OCI-LY7 (cell line): Measurements from ENCODE around the gene KPTN. TPM values are rescaled to one million over a fixed set of nuclear protein-coding genes. Genes with fewer than 3 reads are reported as not detected.

Experiments
- BruUV-seq: library from RNA; stranded (reverse); fragments of 400-500 nt; replicated peaks from 2 replicates; lab custom pipeline; 2021; lab: Mats Ljungman, UMichigan
- CTCF ChIA-PET: fragments of 300-600 bp; sonication (Branson Sonifier 250); formaldehyde crosslinking; loops from one replicate; lab custom pipeline; 2022; ENCODE audit warnings: antibody characterized with exemption; ENCODE audit not compliant: unreplicated experiment; lab: Charles Lee
- POLR2A ChIA-PET: fragments of 300-600 bp; sonication (Branson Sonifier 250); formaldehyde crosslinking; loops from one replicate; lab custom pipeline; 2022; ENCODE audit warnings: antibody characterized with exemption; lab: Charles Lee
- DNase-seq: peaks from one replicate; pipeline ENCODE4 v3.0.0-alpha.2; 2015; ENCODE audit warnings: low spot score
- H2AFZ ChIP-seq: fragments of 200-600 bp; sonication (generic), shearing (Covaris generic); 2 replicates; pipeline ENCODE4 v1.6.1; 2014; ENCODE audit warnings: mild to moderate bottlenecking, antibody characterized with exemption, low read length, moderate library complexity
- H3K27ac ChIP-seq: fragments of 200-600 bp; sonication (generic); 2 replicates; pipeline ENCODE4 v1.5.1; 2014; ENCODE audit warnings: mixed run types, low read depth, mild to moderate bottlenecking, moderate library complexity, low read length, inconsistent platforms; ENCODE audit not compliant: poor library complexity, severe bottlenecking
- H3K36me3 ChIP-seq: fragments of 200-600 bp; sonication (generic); 2 replicates; pipeline ENCODE4 v1.6.1; 2014; ENCODE audit warnings: mild to moderate bottlenecking, antibody characterized with exemption, low read length, moderate library complexity, mixed read lengths; ENCODE audit not compliant: insufficient read depth
- H3K4me1 ChIP-seq: fragments of 200-600 bp; sonication (generic); 2 replicates; pipeline ENCODE4 v1.5.1; 2014; ENCODE audit warnings: mild to moderate bottlenecking, low read length; ENCODE audit not compliant: insufficient read depth, poor library complexity, severe bottlenecking
- H3K4me2 ChIP-seq: fragments of 200-600 bp; sonication (generic); 2 replicates; pipeline ENCODE4 v1.6.1; 2014; ENCODE audit warnings: mild to moderate bottlenecking, low read length
- H3K4me3 ChIP-seq: fragments of 200-600 bp; sonication (generic); 2 replicates; pipeline ENCODE4 v1.5.1; 2014; ENCODE audit warnings: mild to moderate bottlenecking, low read depth, low read length; ENCODE audit not compliant: poor library complexity, severe bottlenecking
- H3K79me2 ChIP-seq: fragments of 200-600 bp; sonication (generic); 2 replicates; pipeline ENCODE4 v1.6.1; 2016; ENCODE audit warnings: low read depth, mild to moderate bottlenecking, low read length, moderate library complexity, mixed read lengths; ENCODE audit not compliant: insufficient read depth
- H3K9me2 ChIP-seq: fragments of 200-600 bp; sonication (generic); 2 replicates; pipeline ENCODE4 v1.6.1; 2016; ENCODE audit warnings: mild to moderate bottlenecking, low read length, mixed read lengths; ENCODE audit not compliant: insufficient read depth
- H3K9me3 ChIP-seq: fragments of 200-600 bp; sonication (generic); 2 replicates; pipeline ENCODE4 v1.6.1; 2014; ENCODE audit warnings: mild to moderate bottlenecking, mixed run types, low read length, mixed read lengths
- H4K20me1 ChIP-seq: fragments of 200-600 bp; sonication (generic); 2 replicates; pipeline ENCODE4 v1.6.1; 2014; ENCODE audit warnings: mild to moderate bottlenecking, antibody characterized with exemption, low read length, moderate library complexity, mixed read lengths; ENCODE audit not compliant: insufficient read depth
- EZH2phosphoT487 ChIP-seq: fragments of 200-600 bp; sonication (generic); IDR thresholded peaks from 2 replicates; pipeline ENCODE4 v1.6.1; 2018; ENCODE audit warnings: low read depth, borderline replicate concordance, mild to moderate bottlenecking, mixed run types, antibody characterized with exemption, low read length, moderate library complexity, mixed read lengths
- intact Hi-C: fragments of 100-400 bp; cut with micrococcal nuclease; formaldehyde crosslinking; loops from one replicate; pipeline ENCODE4 v1.10.0; 2022; ENCODE audit not compliant: unreplicated experiment
- total RNA-seq, 2 experiments: library from RNA; depleted of rRNA in 1 of 2; stranded (reverse); fragments of >200 nt in 1 of 2; shearing (Covaris generic) in 1 of 2; gene quantifications; 2 replicates each; pipeline ENCODE4 v1.2.3, GENCODE V29; 2014 to 2022
- TF ChIP-seq, protein P1 (sequence below): fragments of 200-600 bp; sonication (generic); conservative IDR thresholded peaks from 2 replicates; pipeline ENCODE4 v1.5.1; 2014; ENCODE audit warnings: mild to moderate bottlenecking, antibody characterized with exemption, low read length, moderate library complexity, mixed read lengths

Gene KPTN
- total RNA-seq, 2 experiments from 2014 or later, result 13.6 to 14.0 TPM

DNA sequence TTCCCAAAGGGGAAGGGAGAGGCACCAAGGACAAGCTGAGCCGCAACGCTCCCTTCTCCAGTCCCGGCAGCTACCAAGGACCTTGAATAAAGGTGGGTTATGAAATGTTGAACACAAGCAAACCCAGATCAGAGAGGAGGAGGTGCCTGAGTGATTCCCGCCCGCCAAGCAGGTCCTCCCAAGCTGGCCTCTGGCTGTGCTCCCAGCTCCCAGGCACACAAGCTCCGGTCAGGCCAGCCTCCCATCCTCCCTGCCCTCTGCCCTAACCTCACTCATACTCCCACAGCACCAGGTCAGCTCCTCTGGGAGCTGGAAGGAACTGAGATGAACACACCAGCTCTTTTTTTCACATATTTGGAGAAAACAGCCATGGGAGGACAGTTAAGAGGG is 27.1 kb upstream of the KPTN start:
- H3K27ac ChIP-seq, result no peak overlapping the region
- no peak for DNase-seq
- H3K36me3 ChIP-seq, result no peaks in the 10 kb centered on the region; the same call in 1 of the 2 replicates
- H3K9me2 ChIP-seq, result no peaks in the 10 kb centered on the region
- peaks cover 36% of the 10 kb centered on the region for H3K4me1 ChIP-seq
- ChIA-PET CTCF (interaction anchor here (0.6 kb wide), 1 partner anchor 74 kb away, joined by 3 read pairs; no protein-coding TSS in a partner anchor), POLR2A (interaction anchor here (1.3 kb wide), 1 partner anchor 23 kb away, joined by 3 read pairs; no protein-coding TSS in a partner anchor)
- H3K9me3 ChIP-seq, result no peaks in the 10 kb centered on the region
- H3K4me3 ChIP-seq, result no peak overlapping the region
- no TSS peak for BruUV-seq
- no peaks in the 10 kb centered on the region for H4K20me1 ChIP-seq
- intact Hi-C loops, result no loop called here
- H3K4me2 ChIP-seq, result no peak overlapping the region
- H3K79me2 ChIP-seq, result peaks cover 52% of the 10 kb centered on the region
- H2AFZ ChIP-seq, result no peak overlapping the region
- no peak for TF ChIP-seq EZH2phosphoT487
- TF ChIP-seq, protein P1, sequence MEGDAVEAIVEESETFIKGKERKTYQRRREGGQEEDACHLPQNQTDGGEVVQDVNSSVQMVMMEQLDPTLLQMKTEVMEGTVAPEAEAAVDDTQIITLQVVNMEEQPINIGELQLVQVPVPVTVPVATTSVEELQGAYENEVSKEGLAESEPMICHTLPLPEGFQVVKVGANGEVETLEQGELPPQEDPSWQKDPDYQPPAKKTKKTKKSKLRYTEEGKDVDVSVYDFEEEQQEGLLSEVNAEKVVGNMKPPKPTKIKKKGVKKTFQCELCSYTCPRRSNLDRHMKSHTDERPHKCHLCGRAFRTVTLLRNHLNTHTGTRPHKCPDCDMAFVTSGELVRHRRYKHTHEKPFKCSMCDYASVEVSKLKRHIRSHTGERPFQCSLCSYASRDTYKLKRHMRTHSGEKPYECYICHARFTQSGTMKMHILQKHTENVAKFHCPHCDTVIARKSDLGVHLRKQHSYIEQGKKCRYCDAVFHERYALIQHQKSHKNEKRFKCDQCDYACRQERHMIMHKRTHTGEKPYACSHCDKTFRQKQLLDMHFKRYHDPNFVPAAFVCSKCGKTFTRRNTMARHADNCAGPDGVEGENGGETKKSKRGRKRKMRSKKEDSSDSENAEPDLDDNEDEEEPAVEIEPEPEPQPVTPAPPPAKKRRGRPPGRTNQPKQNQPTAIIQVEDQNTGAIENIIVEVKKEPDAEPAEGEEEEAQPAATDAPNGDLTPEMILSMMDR, result no peak

DNA sequence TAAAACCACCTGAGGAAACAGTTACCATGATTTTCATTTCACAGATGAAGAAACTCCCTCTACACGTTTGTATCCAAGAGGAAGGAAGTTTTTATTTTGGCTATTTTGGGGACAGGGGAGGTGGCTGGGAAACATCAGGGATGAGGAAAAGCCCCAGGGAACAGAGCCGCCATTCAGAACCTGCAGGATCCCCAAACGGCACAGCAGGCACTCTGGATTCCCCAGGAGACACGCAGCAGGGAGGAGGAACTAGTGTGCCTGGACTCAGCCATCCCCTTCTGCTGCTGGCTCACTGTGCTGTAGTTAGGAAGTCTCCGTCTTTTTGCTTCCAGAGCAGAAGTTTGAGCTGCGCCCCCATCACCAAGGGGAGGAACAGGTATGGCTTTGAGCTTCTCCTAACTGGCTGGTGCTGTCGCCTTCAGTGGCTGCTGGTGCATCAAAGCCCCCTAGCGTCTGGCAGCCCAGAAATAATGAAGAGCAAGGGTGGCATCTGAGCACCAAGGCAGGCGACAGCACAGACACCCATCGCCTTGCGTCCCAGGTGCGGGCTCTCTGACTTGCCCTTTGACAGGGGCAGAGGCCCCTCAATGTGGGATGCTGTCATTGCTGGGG is 26.6 kb upstream of the KPTN start:
- H3K4me2 ChIP-seq, result no peak overlapping the region
- no peaks in the 10 kb centered on the region for H3K9me3 ChIP-seq
- H4K20me1 ChIP-seq, result no peaks in the 10 kb centered on the region
- no peak overlapping the region for H3K27ac ChIP-seq
- no TSS peak for BruUV-seq
- H3K4me1 ChIP-seq, result peaks cover 31% of the 10 kb centered on the region
- H3K4me3 ChIP-seq, result no peak overlapping the region
- TF ChIP-seq, protein P1, result peak; percentile 65
- TF ChIP-seq EZH2phosphoT487, result no peak
- intact Hi-C loops, result no loop called here
- H3K9me2 ChIP-seq, result no peaks in the 10 kb centered on the region
- no peak overlapping the region for H2AFZ ChIP-seq
- peak; percentile 45 for DNase-seq
- H3K36me3 ChIP-seq, result no peaks in the 10 kb centered on the region; the same call in 1 of the 2 replicates
- CTCF ChIA-PET, result interaction anchor here (0.6 kb wide), 2 partner anchors 74 to 171 kb away, joined by 3 read pairs; no protein-coding TSS in a partner anchor
- peaks cover 50% of the 10 kb centered on the region for H3K79me2 ChIP-seq
- POLR2A ChIA-PET, result interaction anchor here (1.3 kb wide), 1 partner anchor 23 kb away, joined by 3 read pairs; no protein-coding TSS in a partner anchor

DNA sequence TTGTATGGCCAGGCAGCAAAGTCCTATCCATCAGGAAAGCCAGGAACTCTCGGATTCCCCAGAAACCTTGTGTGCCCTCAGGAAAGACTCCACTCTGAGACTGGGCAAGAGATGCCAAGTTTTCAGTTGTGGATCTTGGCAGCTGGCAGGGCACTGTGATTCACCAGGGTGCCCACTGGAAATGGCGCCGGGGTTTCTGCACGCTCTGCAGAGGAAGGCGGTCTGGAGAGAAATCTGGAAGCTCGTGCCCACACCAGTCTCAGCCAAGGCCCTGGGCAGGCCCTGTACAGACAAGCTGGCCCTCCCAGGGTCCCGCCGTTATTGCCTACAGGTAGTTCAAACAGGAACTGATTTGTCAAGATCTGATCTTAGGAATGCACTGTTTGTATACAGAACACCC is 26.0 kb upstream of the KPTN start:
- H3K36me3 ChIP-seq, result peaks cover 4% of the 10 kb centered on the region; the same call in 1 of the 2 replicates
- H4K20me1 ChIP-seq, result no peaks in the 10 kb centered on the region
- intact Hi-C loops, result no loop called here
- POLR2A ChIA-PET, result no interaction called here
- H3K27ac ChIP-seq, result no peak overlapping the region
- peaks cover 50% of the 10 kb centered on the region for H3K79me2 ChIP-seq
- H3K9me2 ChIP-seq, result no peaks in the 10 kb centered on the region
- H3K4me1 ChIP-seq, result peaks cover 30% of the 10 kb centered on the region
- no peak overlapping the region for H3K4me3 ChIP-seq
- BruUV-seq, result no TSS peak
- H3K4me2 ChIP-seq, result no peak overlapping the region
- CTCF ChIA-PET, result no interaction called here
- H2AFZ ChIP-seq, result no peak overlapping the region
- TF ChIP-seq EZH2phosphoT487, result no peak
- TF ChIP-seq, protein P1, result no peak
- no peak for DNase-seq
- no peaks in the 10 kb centered on the region for H3K9me3 ChIP-seq
